Measurements from ENCODE around the gene GGCX.

GGCX gene

GRCh38 chr2:85516653-85517389, 44.5 kb downstream of the GGCX start:
- no peak for DNase-seq (ENCODE audit: low read depth in 2 of 2)

DNA sequence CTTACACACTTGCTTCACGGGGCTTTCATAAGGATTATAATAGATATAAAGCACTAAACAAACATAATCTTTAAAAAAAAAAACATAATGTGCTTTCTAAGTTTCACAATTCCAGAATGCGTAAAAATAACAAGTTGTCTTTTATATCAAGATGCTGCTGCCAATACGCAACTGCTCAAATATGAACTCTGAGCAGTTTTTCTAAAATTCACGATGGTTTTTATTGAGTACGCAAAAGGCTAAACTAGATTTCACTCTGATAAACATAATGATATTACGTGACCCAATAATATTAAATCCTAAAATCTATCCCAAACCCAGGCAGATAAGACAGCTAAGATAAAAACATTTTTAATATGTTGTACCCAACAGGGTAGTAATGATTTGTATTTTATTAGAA, 47.0 kb downstream of the GGCX start:
- no peak for DNase-seq (ENCODE audit: low read depth in 2 of 2)

- no peak for DNase-seq (ENCODE audit: low read depth in 2 of 2)
Observed at GRCh38 chr2:85511008-85511811, 50.1 kb downstream of the GGCX start.

DNA sequence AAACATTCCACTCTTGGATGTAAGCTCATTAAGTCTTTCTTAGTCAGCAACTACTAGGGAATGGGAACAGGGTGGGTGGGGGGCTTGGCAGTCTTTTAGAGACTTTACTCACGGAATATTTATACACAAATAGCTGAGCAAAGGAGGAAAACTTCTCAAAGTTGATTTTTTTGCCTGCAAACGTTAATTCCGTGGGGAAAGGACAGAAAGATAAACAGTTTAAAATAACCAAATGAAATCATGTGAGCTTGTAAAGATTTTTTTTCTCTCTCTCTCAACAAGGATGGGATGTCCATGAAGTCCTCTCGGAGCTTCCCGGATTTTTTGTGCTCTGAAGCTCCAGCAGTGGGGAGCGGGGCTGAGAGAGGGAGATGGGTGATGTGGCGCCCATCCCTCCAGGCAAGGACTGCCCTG, 54.5 kb downstream of the GGCX start:
- no peak for DNase-seq (ENCODE audit: low read depth in 2 of 2)

DNA sequence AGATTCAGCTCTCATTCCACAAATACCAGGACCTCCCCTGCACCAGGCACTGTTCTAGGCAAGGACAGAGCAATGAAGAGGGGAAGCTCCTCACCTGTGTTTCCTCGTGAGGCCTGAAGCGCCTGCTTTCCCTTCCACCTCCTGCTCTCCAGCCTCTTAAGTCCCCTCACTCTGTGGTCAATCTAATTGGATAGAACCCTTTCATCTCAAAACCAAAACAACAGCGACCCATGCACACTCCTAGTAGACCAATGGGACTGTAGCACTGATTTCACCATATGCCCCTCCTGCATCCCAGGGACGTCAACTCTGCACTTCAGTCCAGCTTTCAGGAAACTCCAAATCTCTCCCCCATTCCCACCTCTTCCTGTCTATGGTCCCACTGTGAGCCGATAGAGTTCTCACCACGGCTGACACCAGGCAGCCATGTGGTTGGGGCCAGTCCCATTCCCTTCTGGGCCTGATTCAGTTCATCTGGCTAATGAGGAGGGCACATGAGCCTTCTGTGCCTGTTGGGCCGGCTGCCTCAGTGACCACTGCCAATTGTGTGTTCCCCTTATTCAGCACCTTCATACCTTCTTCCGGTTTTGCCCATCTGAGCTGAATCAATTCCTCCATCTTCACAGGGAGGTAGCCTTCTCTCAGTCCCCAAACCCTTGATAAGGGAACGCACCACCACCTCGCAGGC, 55.6 kb downstream of the GGCX start:
- DNase-seq (ENCODE audit: low read depth in 2 of 2), result no peak

GRCh38 chr2:85504778-85505261, 56.5 kb downstream of the GGCX start:
- no peak for DNase-seq (ENCODE audit: low read depth in 2 of 2)

DNA sequence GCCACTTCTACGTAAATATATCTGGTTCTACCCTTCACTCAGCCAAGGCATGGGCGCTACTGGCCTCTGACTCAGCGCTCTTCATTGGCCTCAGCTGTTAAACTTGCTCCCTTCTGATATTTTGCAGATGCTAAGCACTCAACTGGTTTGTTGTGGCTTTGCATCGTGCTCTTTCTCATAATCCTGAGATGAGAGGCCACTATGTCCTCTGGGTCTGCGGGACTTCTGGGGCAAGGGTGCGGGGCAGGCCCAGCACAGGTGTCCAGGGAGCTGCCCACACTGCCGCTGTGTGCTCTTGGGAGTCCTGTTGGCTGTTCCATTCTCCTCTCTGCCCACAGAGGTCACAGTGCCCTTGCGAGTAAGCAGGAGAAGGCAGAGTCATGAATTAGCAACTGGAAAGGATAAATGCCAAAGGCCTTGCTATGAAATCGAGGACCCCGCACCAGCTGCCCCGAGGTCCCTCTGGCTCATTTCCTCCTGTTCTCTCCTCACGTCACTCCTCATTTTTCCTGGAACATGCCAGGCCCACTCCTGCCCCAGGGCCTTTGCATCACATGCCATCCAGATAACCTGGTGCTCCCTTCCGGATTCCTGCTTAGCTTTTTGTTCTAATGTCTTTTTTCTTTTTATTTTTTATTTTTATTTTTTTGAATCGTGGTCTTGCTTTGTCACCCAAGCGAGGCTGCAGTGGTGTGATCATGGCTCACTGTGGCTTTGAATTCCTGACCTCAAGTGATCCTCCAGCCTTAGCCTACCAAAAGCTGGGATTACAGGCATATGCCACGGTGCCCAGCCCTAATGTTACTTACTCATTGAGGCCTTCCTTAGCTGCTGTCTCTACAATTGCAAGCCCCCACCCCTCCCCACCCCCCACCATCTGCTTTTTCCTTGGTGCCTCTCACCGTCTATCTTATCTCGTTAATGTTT, 57.2 kb downstream of the GGCX start:
- DNase-seq (ENCODE audit: low read depth in 2 of 2), result no peak

DNA sequence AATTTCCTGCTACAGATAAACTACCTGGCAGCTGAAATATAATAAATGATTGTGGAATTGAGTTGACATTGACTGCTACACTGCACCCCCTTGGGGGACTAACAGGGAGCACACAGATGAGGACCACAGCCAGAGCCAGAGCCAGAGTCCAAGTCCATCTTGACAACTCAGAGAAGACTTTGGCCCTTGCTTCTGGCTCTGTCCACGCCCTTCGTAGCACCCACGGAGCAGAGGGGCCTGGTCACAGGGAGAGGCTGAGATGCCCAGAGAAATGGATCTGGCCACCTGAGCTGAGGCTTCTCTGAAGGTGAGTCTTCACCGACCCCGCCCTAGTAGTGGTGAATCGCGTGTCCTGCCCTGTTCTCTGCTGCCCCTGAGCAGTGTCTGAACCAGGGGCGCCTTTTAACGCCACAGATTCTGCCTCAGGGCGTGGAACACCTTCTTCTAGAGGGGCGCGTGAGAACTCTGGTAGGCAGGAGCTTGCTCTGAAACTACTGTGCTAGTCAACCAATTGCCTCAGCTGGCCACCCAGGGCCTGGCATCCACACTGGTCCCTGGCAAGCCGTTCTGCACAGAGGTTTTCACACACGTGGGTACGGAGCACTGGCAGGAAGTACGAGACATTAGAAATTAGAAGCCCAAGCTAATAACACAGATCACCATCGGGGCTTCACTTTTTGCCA, 58.0 kb downstream of the GGCX start:
- DNase-seq (ENCODE audit: low read depth in 2 of 2), result no peak

DNA sequence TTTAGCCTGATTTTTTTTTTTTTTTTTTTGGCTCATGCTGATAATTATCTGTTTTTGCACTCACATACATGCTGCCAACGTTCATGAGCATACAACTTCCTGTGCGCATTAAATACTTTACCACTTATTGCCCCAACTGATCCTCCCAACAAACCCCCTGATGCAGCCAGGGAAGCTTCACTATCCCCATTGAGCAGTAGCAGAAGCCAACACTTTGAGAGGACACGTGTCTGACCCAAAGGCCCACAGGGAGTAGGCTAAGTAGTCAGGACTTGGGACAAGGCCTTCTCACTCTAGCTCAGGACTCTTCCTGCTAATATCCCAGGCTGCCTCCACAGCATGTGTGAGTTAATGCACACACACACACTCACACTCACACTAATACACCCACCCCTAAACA, 58.6 kb downstream of the GGCX start:
- DNase-seq (ENCODE audit: low read depth in 2 of 2), result no peak

DNA sequence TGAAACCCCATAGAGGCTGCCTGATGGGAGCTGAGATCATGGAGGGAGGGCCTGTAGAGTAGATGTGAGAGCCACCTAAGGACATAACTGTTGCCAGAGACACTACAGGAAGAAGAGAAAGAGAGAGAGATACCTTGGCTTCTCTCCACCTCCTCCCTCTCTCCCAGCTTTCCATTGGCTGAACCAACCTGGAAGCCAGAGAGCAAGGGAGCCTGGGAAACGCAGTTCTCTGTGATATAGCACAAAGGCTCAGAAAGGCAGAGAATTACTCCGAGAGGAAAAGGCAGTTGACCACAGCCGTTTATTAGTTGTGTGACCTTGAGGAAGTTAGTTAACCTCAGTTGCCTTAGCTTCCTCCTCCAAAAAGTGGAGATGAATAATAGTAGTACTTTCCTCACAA, 60.0 kb downstream of the GGCX start:
- no peak for DNase-seq (ENCODE audit: low read depth in 2 of 2)

GRCh38 chr2:85497944-85498630, 63.2 kb downstream of the GGCX start:
- DNase-seq (ENCODE audit: low read depth in 2 of 2), result no peak

DNA sequence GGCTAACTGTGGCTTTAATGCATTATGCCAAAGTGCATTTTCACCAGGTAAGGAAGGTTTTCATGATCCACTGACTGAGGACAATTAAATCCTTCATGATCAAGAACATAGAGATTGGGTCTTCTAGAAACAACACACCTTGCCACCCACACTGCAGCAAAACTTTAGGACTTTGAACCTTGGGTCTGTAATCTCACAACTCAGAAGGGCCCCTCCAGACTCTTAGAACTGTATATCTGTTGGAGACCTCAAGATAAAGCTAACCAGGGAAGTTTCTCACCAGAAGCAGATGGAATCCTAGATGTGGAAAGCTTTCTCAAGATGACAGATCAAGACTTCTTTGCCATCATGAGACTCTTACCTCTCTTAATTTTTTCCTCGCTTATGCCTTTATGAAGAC, 64.9 kb downstream of the GGCX start:
- DNase-seq (ENCODE audit: low read depth in 2 of 2), result no peak
